ENCODE measurements around the gene CFAP46.

The CFAP46 gene

GRCh38 chr10:132858121-132859081 lies 84.0 kb downstream of the CFAP46 start:
- H3K4me1 ChIP-seq (ENCODE audit: control insufficient read depth, insufficient read depth, low read length): peaks cover 4% of the 10 kb centered on the region
- peaks cover 4% of the 10 kb centered on the region for H3K27me3 ChIP-seq (ENCODE audit: control insufficient read depth, insufficient read depth, low read length)
- no peak overlapping the region for H3K9ac ChIP-seq (ENCODE audit: low read length)

DNA sequence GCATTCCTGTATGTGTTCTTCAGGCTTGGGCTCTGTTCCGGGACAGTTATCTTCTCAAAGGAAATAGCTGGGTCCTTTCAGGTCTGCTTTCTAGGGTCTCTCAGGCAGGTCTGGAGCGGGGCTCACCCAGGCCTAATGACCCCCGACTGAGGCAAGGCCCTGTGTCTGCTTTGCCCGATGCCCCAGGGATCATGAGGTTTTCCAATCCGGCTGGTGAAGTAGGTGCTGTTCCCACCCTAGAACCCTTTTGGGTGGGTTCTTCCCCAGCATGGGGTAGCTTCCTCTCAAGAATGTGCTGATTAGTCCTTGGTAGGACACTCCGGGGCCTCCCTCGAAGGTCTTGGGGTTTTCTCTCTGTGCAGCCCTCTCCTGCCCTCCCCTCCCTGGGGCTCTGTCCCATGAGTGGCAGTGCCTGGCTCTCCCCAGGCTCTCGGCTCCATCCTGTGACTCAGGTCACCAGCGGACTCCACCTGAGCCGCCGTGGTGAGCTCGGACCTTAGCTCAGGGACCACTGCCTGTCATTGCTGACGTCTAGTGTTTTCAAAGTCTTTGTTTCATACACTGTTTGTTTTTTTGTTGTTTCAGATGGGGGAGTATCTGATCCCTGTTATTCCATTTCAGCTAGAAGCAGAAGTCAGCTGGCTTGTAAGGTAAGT lies 85.4 kb downstream of the CFAP46 start:
- no peaks in the 10 kb centered on the region for H3K27me3 ChIP-seq (ENCODE audit: control insufficient read depth, insufficient read depth, low read length)
- H3K4me1 ChIP-seq (ENCODE audit: control insufficient read depth, insufficient read depth, low read length): no peaks in the 10 kb centered on the region
- no peak overlapping the region for H3K4me3 ChIP-seq (ENCODE audit: low read length)
- no peaks in the 10 kb centered on the region for H3K9me3 ChIP-seq (ENCODE audit: control insufficient read depth, low read length)
- H3K36me3 ChIP-seq (ENCODE audit: control insufficient read depth, insufficient read depth, low read length): no peaks in the 10 kb centered on the region
- no peak overlapping the region for H3K9ac ChIP-seq (ENCODE audit: low read length)

More at GRCh38 chr10:132858121-132859081, 84.0 kb downstream of the CFAP46 start:
- Histone ChIP-seq H3K4me3 (ENCODE audit: low read length) (no peak overlapping the region), H3K36me3 (ENCODE audit: control insufficient read depth, insufficient read depth, low read length) (no peaks in the 10 kb centered on the region), H3K9me3 (ENCODE audit: control insufficient read depth, low read length) (no peaks in the 10 kb centered on the region)

- H3K27me3 ChIP-seq (ENCODE audit: control insufficient read depth, insufficient read depth, low read length): no peaks in the 10 kb centered on the region
- no peak overlapping the region for H3K4me3 ChIP-seq (ENCODE audit: low read length)
Measured at GRCh38 chr10:132855889-132856288, 86.5 kb downstream of the CFAP46 start.

DNA sequence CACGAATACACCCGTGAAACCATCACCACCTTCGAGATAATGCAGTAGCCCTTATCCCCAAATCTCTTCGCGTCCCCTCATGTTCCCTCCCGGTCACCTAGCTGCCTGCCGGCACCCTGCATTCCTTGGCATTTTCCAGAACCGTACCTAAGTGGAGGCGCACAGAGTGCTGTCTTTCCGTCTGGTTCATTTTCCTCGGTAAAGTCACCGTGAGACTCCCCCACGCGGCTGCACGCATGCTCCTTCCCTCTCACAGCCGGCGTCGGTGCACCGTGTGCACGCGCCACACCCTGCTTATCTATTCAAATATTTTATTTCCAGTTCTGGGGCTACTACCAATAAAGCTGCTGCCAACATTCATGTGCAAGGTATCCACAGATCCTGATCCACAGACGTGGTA lies 90.9 kb downstream of the CFAP46 start:
- Histone ChIP-seq H3K36me3 (ENCODE audit: control insufficient read depth, insufficient read depth, low read length) (no peaks in the 10 kb centered on the region), H3K9ac (ENCODE audit: low read length) (no peak overlapping the region), H3K27me3 (ENCODE audit: control insufficient read depth, insufficient read depth, low read length) (no peaks in the 10 kb centered on the region), H3K4me3 (ENCODE audit: low read length) (no peak overlapping the region), H3K9me3 (ENCODE audit: control insufficient read depth, low read length) (no peaks in the 10 kb centered on the region), H3K4me1 (ENCODE audit: control insufficient read depth, insufficient read depth, low read length) (peaks cover 30% of the 10 kb centered on the region)

More at GRCh38 chr10:132855889-132856288, 86.5 kb downstream of the CFAP46 start:
- Histone ChIP-seq H3K36me3 (ENCODE audit: control insufficient read depth, insufficient read depth, low read length) (no peaks in the 10 kb centered on the region), H3K9me3 (ENCODE audit: control insufficient read depth, low read length) (no peaks in the 10 kb centered on the region), H3K9ac (ENCODE audit: low read length) (no peak overlapping the region), H3K4me1 (ENCODE audit: control insufficient read depth, insufficient read depth, low read length) (peaks cover 9% of the 10 kb centered on the region)

DNA sequence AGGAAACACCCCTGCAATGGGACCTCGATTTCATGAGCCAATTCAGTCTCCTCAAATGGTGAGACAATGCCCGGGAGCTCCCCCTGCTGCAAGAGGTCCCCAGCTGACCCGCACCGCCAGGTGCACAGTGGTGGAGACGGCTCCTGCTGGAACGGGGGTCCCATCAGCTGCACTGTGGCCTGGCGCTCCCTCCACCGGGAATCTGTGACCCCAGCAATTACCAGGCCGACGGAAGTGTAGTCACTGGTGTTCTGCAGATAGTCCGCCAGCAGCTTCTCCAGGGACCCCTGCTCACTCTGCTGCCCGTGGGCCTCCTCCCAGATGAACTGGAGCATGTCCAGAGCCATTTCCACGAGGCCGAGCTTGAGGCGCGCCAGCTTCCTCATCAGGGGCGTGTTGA lies 91.5 kb downstream of the CFAP46 start:
- Histone ChIP-seq H3K4me3 (ENCODE audit: low read length) (no peak overlapping the region), H3K9me3 (ENCODE audit: control insufficient read depth, low read length) (no peaks in the 10 kb centered on the region), H3K4me1 (ENCODE audit: control insufficient read depth, insufficient read depth, low read length) (peaks cover 30% of the 10 kb centered on the region), H3K9ac (ENCODE audit: low read length) (no peak overlapping the region), H3K27me3 (ENCODE audit: control insufficient read depth, insufficient read depth, low read length) (no peaks in the 10 kb centered on the region), H3K36me3 (ENCODE audit: control insufficient read depth, insufficient read depth, low read length) (no peaks in the 10 kb centered on the region)

GRCh38 chr10:132850246-132850645 lies 92.1 kb downstream of the CFAP46 start:
- H3K4me3 ChIP-seq (ENCODE audit: low read length): no peak overlapping the region
- H3K4me1 ChIP-seq (ENCODE audit: control insufficient read depth, insufficient read depth, low read length): peaks cover 30% of the 10 kb centered on the region
- H3K9ac ChIP-seq (ENCODE audit: low read length): no peak overlapping the region
- H3K36me3 ChIP-seq (ENCODE audit: control insufficient read depth, insufficient read depth, low read length): no peaks in the 10 kb centered on the region
- H3K27me3 ChIP-seq (ENCODE audit: control insufficient read depth, insufficient read depth, low read length): no peaks in the 10 kb centered on the region
- H3K9me3 ChIP-seq (ENCODE audit: control insufficient read depth, low read length): no peaks in the 10 kb centered on the region

GRCh38 chr10:132849546-132850031 lies 92.8 kb downstream of the CFAP46 start:
- H3K36me3 ChIP-seq (ENCODE audit: control insufficient read depth, insufficient read depth, low read length): no peaks in the 10 kb centered on the region
- H3K27me3 ChIP-seq (ENCODE audit: control insufficient read depth, insufficient read depth, low read length): no peaks in the 10 kb centered on the region
- H3K9ac ChIP-seq (ENCODE audit: low read length): peak overlapping the region; percentile 42

GRCh38 chr10:132848951-132849545 lies 93.3 kb downstream of the CFAP46 start:
- peak overlapping the region; percentile 1 for H3K4me3 ChIP-seq (ENCODE audit: low read length)
- H3K36me3 ChIP-seq (ENCODE audit: control insufficient read depth, insufficient read depth, low read length): no peaks in the 10 kb centered on the region
- H3K9ac ChIP-seq (ENCODE audit: low read length): peak overlapping the region; percentile 42
- H3K4me1 ChIP-seq (ENCODE audit: control insufficient read depth, insufficient read depth, low read length): peaks cover 30% of the 10 kb centered on the region
- no peaks in the 10 kb centered on the region for H3K27me3 ChIP-seq (ENCODE audit: control insufficient read depth, insufficient read depth, low read length)
- H3K9me3 ChIP-seq (ENCODE audit: control insufficient read depth, low read length): no peaks in the 10 kb centered on the region

More at GRCh38 chr10:132849546-132850031, 92.8 kb downstream of the CFAP46 start:
- Histone ChIP-seq H3K4me3 (ENCODE audit: low read length) (peak overlapping the region; percentile 1), H3K9me3 (ENCODE audit: control insufficient read depth, low read length) (no peaks in the 10 kb centered on the region), H3K4me1 (ENCODE audit: control insufficient read depth, insufficient read depth, low read length) (peaks cover 30% of the 10 kb centered on the region)

GRCh38 chr10:132848291-132848701 lies 94.1 kb downstream of the CFAP46 start:
- Histone ChIP-seq H3K4me1 (ENCODE audit: control insufficient read depth, insufficient read depth, low read length) (peaks cover 30% of the 10 kb centered on the region), H3K9me3 (ENCODE audit: control insufficient read depth, low read length) (no peaks in the 10 kb centered on the region), H3K36me3 (ENCODE audit: control insufficient read depth, insufficient read depth, low read length) (no peaks in the 10 kb centered on the region), H3K4me3 (ENCODE audit: low read length) (no peak overlapping the region), H3K9ac (ENCODE audit: low read length) (peak overlapping the region; percentile 42), H3K27me3 (ENCODE audit: control insufficient read depth, insufficient read depth, low read length) (no peaks in the 10 kb centered on the region)

GRCh38 chr10:132847856-132848255 lies 94.5 kb downstream of the CFAP46 start:
- Histone ChIP-seq H3K9me3 (ENCODE audit: control insufficient read depth, low read length) (no peaks in the 10 kb centered on the region), H3K27me3 (ENCODE audit: control insufficient read depth, insufficient read depth, low read length) (no peaks in the 10 kb centered on the region), H3K4me1 (ENCODE audit: control insufficient read depth, insufficient read depth, low read length) (peaks cover 30% of the 10 kb centered on the region), H3K9ac (ENCODE audit: low read length) (peak overlapping the region; percentile 42), H3K36me3 (ENCODE audit: control insufficient read depth, insufficient read depth, low read length) (no peaks in the 10 kb centered on the region), H3K4me3 (ENCODE audit: low read length) (no peak overlapping the region)

DNA sequence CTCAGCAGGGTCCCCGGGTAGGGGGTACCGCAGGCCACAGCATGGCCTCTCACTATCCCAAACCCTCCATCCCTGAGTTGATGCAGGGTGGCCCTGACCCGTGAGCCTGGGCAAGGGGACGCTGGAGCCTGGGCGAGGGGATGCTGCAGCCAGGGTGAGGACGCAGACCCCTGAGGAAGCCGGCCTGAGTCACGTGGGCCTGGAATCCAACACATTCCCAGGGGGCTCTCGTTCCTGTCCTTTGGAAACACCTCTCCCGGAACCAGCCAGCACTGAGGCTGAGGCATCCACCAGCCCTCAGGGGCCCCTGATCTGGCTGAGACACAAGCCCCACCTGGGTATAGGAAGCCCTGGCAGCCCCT lies 95.0 kb downstream of the CFAP46 start:
- Histone ChIP-seq H3K4me3 (ENCODE audit: low read length) (no peak overlapping the region), H3K36me3 (ENCODE audit: control insufficient read depth, insufficient read depth, low read length) (no peaks in the 10 kb centered on the region), H3K9me3 (ENCODE audit: control insufficient read depth, low read length) (no peaks in the 10 kb centered on the region), H3K27me3 (ENCODE audit: control insufficient read depth, insufficient read depth, low read length) (no peaks in the 10 kb centered on the region), H3K9ac (ENCODE audit: low read length) (no peak overlapping the region), H3K4me1 (ENCODE audit: control insufficient read depth, insufficient read depth, low read length) (peaks cover 30% of the 10 kb centered on the region)
